Uterus (tissue), 2 donors: ENCODE data around the gene MSS51.

Experiments used
- CTCF ChIP-seq, 4 experiments: fragments of 200-600 bp in 2 of 4; fragments of 450-650 bp in 2 of 4; sonication (generic) in 2 of 4; IDR thresholded peaks; one replicate each; pipeline ENCODE4 v1.5.1; 2016 to 2019; ENCODE audit warnings: antibody characterized with exemption in 4 of 4, mild to moderate bottlenecking in 2 of 4, moderate library complexity in 1 of 4
- POLR2A ChIP-seq, 2 donors: fragments of 450-650 bp; IDR thresholded peaks; one replicate each; pipeline ENCODE4 v1.6.1; 2016; ENCODE audit warnings: antibody characterized with exemption in 2 of 2, mild to moderate bottlenecking in 1 of 2, moderate library complexity in 1 of 2

GRCh38 chr10:73465978-73466726 lies 32.8 kb upstream of the MSS51 start:
- TF ChIP-seq CTCF (IDR thresholded peaks at IDR 0.05), result no peak
- TF ChIP-seq POLR2A (IDR thresholded peaks at IDR 0.05), result no peak
